NT2/D1 (cell line): ENCODE measurements around the gene SGO2.

Experiments
- YY1 ChIP-seq: IDR thresholded peaks from 2 replicates; pipeline ENCODE4 v1.6.1; 2011; ENCODE audit not compliant: insufficient read length, insufficient read depth
- ZNF274 ChIP-seq: IDR thresholded peaks from 2 replicates; pipeline ENCODE4 v1.6.1; 2011; ENCODE audit warnings: mild to moderate bottlenecking, low read depth, low read length

GRCh38 chr2:200482194-200482593 lies 43.8 kb upstream of the SGO2 start:
- no peak for TF ChIP-seq ZNF274
- no peak for TF ChIP-seq YY1
